ENCODE results near the gene NUDT22.

Gene NUDT22

DNA sequence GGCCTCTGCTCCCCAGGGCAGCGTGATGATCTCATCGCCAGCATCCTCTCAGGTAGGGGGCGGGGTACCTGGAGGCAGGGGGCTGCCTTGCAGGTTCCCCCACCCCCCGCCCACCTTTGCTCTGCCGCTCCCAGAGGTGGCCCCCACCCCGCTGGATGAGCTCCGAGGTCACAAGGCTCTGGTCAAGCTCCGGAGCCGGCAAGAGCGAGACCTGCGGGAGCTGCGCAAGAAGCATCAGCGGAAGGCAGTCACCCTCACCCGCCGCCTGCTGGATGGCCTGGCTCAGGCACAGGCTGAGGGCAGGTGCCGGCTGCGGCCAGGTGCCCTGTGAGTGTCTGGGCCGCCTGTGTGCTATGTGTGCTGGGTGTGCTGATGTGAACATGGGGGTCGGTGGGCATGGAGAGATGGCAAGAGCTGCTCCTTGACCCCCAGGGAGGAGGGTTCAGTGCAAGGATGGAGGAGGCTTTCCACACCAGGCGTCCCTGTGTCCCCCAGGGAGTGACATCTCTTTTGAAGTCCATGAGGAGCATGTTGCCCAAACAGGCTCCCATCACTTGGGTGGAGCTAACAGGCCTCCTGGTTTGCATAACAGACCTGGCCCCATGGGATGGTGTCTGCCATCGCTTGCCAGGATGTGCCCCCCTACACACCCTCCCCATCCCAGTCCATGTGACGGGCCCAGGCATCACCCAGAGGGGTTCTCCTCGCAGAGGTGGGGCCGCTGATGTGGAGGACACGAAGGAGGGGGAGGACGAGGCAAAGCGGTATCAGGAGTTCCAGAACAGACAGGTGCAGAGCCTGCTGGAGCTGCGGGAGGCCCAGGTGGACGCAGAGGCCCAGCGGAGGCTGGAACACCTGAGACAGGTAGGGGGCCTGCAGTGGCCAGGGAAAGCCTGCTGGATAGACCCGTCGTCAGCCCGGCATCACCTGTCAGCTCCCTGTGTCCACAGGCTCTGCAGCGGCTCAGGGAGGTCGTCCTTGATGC lies 39.4 kb downstream of the NUDT22 start:
- Histone ChIP-seq H3K4me3 (peak overlapping the region; percentile 83), H3K4me1 (peaks cover 65% of the 10 kb centered on the region), H3K4me2 (peak overlapping the region; percentile 96), H3K27me3 (no peaks in the 10 kb centered on the region), H3K9ac (peak overlapping the region; percentile 97), H3K36me3 (peaks cover 48% of the 10 kb centered on the region), H3K27ac (peak overlapping the region; percentile 100), H3K9me3 (no peaks in the 10 kb centered on the region), H4K20me1 (no peaks in the 10 kb centered on the region)
- no peak for TF ChIP-seq Cebpa-rat (IDR thresholded peaks at IDR 0.05)

DNA sequence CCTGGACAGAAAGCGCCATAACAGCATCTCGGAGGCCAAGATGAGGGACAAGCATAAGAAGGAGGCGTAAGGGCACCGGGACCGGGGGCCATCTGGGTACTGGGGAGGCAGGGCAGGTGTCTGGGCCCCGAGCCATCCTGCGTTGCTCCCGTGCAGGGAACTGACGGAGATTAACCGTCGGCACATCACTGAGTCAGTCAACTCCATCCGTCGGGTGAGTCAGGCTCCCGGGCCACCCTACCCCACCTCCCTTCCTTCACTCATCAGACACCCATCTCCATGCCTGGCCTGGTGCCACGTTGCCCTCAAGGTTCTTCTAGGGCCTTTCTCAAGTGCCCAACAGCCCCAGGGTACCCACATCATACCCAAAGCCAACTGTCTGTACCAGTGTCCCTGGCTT lies 40.3 kb downstream of the NUDT22 start:
- Histone ChIP-seq H3K4me3 (peak overlapping the region; percentile 83), H3K9me3 (no peaks in the 10 kb centered on the region), H3K9ac (peak overlapping the region; percentile 97), H3K27me3 (no peaks in the 10 kb centered on the region), H3K27ac (peak overlapping the region; percentile 100), H4K20me1 (no peaks in the 10 kb centered on the region), H3K36me3 (peaks cover 41% of the 10 kb centered on the region), H3K4me2 (peak overlapping the region; percentile 96), H3K4me1 (peaks cover 65% of the 10 kb centered on the region)
- no peak for TF ChIP-seq Cebpa-rat (IDR thresholded peaks at IDR 0.05)

DNA sequence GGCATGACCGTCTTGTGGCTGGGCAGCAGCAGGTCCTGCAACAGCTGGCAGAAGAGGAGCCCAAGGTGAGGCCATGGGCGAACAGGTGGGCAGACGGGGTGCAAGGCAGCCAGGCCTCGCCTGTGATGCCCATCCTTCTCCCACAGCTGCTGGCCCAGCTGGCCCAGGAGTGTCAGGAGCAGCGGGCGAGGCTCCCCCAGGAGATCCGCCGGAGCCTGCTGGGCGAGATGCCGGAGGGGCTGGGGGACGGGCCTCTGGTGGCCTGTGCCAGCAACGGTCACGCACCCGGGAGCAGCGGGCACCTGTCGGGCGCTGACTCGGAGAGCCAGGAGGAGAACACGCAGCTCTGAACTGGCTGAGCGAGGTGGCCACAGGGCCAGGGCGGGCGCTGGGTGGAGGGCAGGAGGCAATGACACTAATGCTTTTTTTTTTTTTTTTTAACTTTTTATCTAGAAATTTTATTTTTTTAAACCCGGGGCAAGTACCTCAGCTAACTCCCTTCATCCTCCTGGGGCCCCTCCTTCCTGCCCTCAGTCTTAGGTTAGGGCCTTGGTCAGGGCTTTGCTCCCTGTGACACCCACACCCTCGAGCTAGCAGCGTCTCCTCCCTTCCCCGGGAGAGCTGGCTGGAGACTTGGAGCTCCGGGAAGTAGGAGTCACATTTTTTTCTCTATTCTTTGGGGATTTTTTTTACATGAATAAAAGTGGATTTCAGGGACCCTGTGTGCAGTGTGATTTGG lies 41.3 kb downstream of the NUDT22 start:
- Histone ChIP-seq H3K4me2 (peak overlapping the region; percentile 96), H3K27ac (peak overlapping the region; percentile 100), H3K4me1 (peaks cover 74% of the 10 kb centered on the region), H3K4me3 (peak overlapping the region; percentile 83), H3K9me3 (no peaks in the 10 kb centered on the region), H3K9ac (peak overlapping the region; percentile 97), H4K20me1 (no peaks in the 10 kb centered on the region), H3K36me3 (peaks cover 31% of the 10 kb centered on the region), H3K27me3 (no peaks in the 10 kb centered on the region)
- no peak for TF ChIP-seq Cebpa-rat (IDR thresholded peaks at IDR 0.05)

DNA sequence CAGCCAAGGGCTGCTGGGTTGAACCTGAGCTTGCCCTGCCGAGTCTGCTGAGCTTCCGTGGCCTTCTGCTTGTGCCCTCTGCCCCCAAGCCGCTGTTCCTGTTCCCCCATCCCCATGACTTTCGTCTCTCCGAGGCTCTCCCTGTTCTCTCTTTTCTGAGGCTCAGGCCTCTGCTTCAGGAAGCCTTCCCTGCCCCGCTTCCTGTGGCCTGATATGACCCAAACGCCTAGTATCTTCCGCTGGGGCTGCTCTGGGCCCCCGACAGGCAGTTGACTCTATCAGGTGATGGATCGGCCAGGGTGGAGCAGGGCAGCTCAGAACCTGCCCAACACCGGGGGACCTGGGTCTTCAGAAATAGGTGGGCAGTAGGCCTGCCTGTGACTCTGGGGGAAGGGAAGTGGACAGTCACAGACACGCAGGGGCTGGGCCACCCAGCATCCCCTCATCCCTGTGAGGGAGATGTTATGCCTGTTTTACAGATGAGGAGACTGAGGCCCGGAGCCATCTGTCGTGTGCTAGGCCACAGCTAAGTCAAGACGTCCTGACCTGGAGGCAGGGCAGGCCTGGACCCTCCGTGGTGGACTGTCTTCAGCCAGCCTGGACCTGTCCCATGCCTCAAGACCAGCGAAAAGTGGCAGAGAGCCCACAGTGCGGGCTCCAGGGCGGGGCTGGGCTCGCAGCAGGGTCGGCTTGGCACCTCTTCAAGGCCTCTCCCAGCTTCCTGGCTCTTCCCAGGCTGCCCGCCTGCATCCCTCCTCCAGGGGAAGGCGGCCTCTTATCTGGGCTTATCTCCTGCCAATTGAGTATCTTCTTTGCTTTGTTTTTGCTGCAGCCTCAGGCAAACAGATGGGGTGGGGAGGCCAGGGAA lies 42.2 kb downstream of the NUDT22 start:
- Histone ChIP-seq H3K9me3 (no peaks in the 10 kb centered on the region), H3K27ac (peak overlapping the region; percentile 100), H3K4me1 (peaks cover 75% of the 10 kb centered on the region), H4K20me1 (no peaks in the 10 kb centered on the region), H3K27me3 (no peaks in the 10 kb centered on the region), H3K4me2 (peak overlapping the region; percentile 96), H3K9ac (peak overlapping the region; percentile 97), H3K36me3 (peaks cover 28% of the 10 kb centered on the region), H3K4me3 (peak overlapping the region; percentile 83)
- TF ChIP-seq Cebpa-rat (IDR thresholded peaks at IDR 0.05): no peak

DNA sequence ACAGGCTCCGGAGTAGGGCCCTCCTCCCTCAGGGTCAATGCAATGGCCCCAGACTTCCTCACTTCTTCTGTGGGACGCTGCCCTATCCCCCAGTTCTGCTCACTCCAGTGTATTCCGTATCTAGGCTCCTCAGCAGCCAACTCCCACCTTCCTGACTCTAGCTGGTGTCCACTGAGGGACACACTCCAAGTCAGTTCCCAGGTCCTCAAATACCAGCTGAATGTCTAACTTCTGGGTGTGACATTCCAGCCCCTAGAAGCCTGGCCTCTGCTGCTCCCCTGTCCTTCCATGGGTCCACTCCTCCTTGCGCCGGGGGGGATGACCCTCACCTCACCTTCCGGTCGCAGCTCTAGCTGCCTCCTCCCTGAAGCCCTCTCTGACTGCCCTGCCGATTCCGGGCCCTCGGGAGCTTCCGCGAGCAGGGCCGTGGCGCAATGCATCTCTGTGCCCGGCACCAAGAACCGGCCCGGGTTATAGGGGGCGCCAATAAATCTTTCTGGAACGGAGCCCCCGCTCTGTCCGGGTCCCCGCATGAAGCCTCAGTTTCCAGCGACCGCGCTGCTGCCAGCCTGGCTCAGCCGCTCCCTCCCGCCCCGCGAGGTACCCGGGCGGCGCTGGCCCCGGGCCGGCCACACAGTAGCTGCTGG lies 42.9 kb downstream of the NUDT22 start:
- no peak for TF ChIP-seq Cebpa-rat (IDR thresholded peaks at IDR 0.05)

DNA sequence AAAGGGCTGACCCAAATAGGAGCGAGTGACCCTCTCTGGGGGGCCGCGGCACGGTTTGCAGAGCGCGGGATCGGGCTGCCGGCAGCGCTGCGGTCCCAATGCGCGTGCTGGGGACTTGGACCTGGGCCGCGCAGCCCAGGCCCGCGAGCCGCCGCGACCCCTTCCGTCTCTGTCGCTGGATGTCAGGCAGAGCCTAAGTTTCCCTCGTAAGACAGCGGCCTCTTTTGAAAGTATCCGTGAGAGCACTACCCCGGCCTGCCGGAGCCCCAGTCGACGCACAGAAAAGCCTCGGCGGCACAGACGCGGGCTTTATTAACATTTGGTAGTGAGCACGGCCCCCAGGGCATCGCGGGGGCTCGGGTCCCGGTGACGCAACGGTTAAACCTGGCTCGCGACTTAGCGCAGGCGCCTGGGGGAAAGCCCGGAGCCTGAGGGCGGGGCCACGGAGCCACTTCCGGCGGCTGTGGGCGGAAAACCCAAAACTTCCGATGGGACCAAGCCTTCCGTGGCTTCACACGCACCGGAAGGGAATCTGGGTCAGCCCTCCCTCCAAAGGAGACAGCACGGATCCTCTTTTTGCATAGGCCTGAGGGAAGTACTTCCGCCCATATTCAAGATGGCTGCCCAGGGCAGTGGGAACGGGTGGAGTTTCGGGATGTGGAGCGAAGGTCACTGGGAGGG lies 43.6 kb downstream of the NUDT22 start:
- Histone ChIP-seq H3K9me3 (no peaks in the 10 kb centered on the region), H3K4me1 (peaks cover 61% of the 10 kb centered on the region), H3K27me3 (no peaks in the 10 kb centered on the region), H3K4me3 (peak overlapping the region; percentile 83), H3K36me3 (peaks cover 24% of the 10 kb centered on the region; the same call in 1 of the 2 replicates), H3K9ac (peak overlapping the region; percentile 97), H3K4me2 (peak overlapping the region; percentile 96), H4K20me1 (no peaks in the 10 kb centered on the region), H3K27ac (peak overlapping the region; percentile 100)
- peak; percentile 94 for TF ChIP-seq Cebpa-rat (IDR thresholded peaks at IDR 0.05)

More for the DNA sequence above, 42.9 kb downstream of the NUDT22 start:
- peak overlapping the region; percentile 100 for H3K27ac ChIP-seq
- peak overlapping the region; percentile 97 for H3K9ac ChIP-seq
- H3K27me3 ChIP-seq: no peaks in the 10 kb centered on the region
- H4K20me1 ChIP-seq: no peaks in the 10 kb centered on the region
- peak overlapping the region; percentile 96 for H3K4me2 ChIP-seq
- H3K36me3 ChIP-seq: peaks cover 25% of the 10 kb centered on the region
- H3K4me1 ChIP-seq: peaks cover 68% of the 10 kb centered on the region
- peak overlapping the region; percentile 83 for H3K4me3 ChIP-seq
- H3K9me3 ChIP-seq: no peaks in the 10 kb centered on the region

DNA sequence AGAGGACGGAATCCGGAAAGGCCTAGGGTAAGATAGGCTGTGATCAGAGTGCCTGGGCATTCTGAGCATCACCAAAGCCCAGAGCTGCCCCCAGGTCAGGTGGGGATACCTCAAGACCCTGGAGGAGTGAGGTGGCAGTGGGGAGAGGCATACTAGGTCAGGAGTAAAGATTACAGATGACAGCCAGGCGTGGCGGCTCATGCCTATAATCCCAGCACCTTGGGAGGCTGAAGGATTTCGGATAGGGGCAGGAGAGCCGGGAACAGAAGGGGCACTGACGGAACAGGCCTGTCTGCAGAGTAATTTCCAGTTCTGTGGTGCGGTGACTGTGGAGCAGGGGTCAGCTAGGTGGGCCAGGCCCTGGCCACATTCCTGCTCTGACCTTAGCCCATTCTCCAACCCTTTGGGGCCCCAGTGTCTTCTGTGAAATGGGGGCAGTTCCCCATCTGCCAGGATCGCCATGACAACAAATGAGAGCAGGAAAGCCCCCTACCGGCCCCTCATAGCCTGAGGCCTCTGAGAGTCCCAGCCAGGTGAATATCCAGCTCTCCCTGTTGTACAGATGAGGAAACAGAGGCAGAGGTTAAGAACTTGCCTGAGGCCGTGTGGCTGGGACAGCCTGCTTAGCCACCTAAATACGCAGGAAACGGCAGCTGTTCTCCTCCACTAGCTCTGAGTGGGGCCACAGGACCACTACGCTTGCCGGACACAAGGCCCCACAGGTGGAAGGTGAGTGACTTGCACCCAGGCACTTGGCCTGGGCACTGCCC lies 49.1 kb downstream of the NUDT22 start:
- TF ChIP-seq Cebpa-rat (IDR thresholded peaks at IDR 0.05): no peak
- no peak overlapping the region for H3K9ac ChIP-seq
- no peaks in the 10 kb centered on the region for H3K27me3 ChIP-seq
- no peak overlapping the region for H3K4me2 ChIP-seq
- no peaks in the 10 kb centered on the region for H3K9me3 ChIP-seq
- no peak overlapping the region for H3K4me3 ChIP-seq
- no peak overlapping the region for H3K27ac ChIP-seq
- H3K4me1 ChIP-seq: peaks cover 27% of the 10 kb centered on the region
- H3K36me3 ChIP-seq: peaks cover 58% of the 10 kb centered on the region
- H4K20me1 ChIP-seq: no peaks in the 10 kb centered on the region

DNA sequence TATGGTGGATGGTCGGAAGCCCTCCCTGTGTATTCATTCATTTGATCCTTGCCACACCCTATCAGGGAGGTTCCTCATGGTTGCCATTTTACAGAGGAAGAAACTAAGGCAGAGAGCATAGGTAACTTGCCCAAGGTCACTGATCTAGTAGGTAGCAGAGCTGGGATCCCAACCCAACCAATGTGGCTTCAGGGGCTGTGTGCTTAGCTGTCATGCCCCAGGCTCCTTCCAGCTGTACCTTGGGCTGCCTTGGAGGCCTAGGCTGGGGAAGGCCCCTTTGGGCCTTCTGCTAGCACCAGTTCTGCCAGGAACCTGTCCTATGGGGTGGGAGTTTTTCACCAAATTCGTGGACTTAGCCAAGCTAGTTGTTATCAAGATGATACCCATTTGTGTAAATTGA lies 49.8 kb downstream of the NUDT22 start:
- peaks cover 27% of the 10 kb centered on the region for H3K4me1 ChIP-seq
- no peaks in the 10 kb centered on the region for H4K20me1 ChIP-seq
- no peak overlapping the region for H3K27ac ChIP-seq
- H3K9me3 ChIP-seq: no peaks in the 10 kb centered on the region
- H3K4me3 ChIP-seq: no peak overlapping the region
- H3K4me2 ChIP-seq: no peak overlapping the region
- H3K9ac ChIP-seq: no peak overlapping the region
- H3K27me3 ChIP-seq: no peaks in the 10 kb centered on the region
- TF ChIP-seq Cebpa-rat (IDR thresholded peaks at IDR 0.05): no peak
- peaks cover 60% of the 10 kb centered on the region for H3K36me3 ChIP-seq

Measured in BLaER1 (cell line).